Lower leg skin (tissue), 4 donors: ENCODE data around the gene APOL4. TPM values are rescaled to one million over a fixed set of nuclear protein-coding genes. Genes with fewer than 3 reads are reported as not detected.
"Not testable (repeated sequence)": the region's sequence is repeated elsewhere in the genome, so short reads cannot be mapped to it uniquely, and the experiment has no call there.

Experiments used
- DNase-seq, 2 donors: peaks; one replicate each; pipeline ENCODE4 v3.0.0-alpha.2; 2019; ENCODE audit warnings: low spot score in 2 of 2
- H3K4me3 ChIP-seq: fragments of 200-600 bp; sonication (generic); 2 replicates; pipeline ENCODE4 v1.5.1; 2017; ENCODE audit warnings: mild to moderate bottlenecking, low read depth; ENCODE audit not compliant: poor library complexity, severe bottlenecking
- CTCF ChIP-seq, 3 donors: fragments of 450-650 bp; IDR thresholded peaks; one replicate each; pipeline ENCODE4 v1.5.1; 2016; ENCODE audit warnings: antibody characterized with exemption in 3 of 3, mild to moderate bottlenecking in 3 of 3, moderate library complexity in 2 of 3
- POLR2A ChIP-seq, 2 donors: fragments of 450-650 bp; IDR thresholded peaks; one replicate each; pipeline ENCODE4 v1.6.1; 2016 to 2017; ENCODE audit warnings: antibody characterized with exemption in 2 of 2, mild to moderate bottlenecking in 1 of 2, moderate library complexity in 1 of 2
- WGBS, 2 donors: methylation state at CpG; one replicate each; pipeline ENCODE4 v1.1.5; 2018; 5-methylcytosine and 5-hydroxymethylcytosine counted together
- intact Hi-C: fragments of 100-400 bp; cut with DNase I; formaldehyde crosslinking; loops from one replicate; pipeline ENCODE4 v1.15.0; 2023; ENCODE audit warnings: low total_unique reads
- total RNA-seq, 4 donors: library from RNA; depleted of rRNA; stranded (reverse); fragments of >200 nt; gene quantifications; one replicate each; pipeline ENCODE4 v1.1.0, GENCODE V29; 2016

APOL4 gene
- total RNA-seq, 4 donors from 2014 or later: 3.3 to 5.4 (median 4.1) TPM

DNA sequence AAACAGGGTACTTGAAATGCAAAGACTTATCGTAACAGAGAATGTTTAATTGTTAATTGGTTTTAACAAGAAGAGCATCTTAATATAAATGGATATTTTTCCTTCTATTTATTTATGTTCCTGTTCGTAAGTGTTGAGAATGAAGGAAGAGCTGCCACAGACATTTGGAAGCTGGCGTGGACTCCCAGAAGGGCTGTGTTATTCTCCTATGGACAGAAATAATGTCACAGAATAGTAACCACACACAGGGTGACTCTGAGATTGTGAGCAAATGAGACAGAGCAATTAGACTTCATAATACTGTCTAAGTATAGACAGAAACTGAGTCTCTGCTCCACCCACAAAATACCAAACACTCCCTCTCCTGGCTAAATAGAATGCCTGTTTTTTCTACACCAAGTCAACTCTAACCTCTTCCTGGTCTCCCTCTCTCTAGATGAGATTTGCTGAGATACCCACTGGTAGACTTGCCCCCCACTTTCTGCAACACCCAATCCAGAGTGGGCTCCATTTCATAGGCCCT lies 47.1 kb downstream of the APOL4 start:
- intact Hi-C loops: no loop called here
- DNase-seq: no peak
- H3K4me3 ChIP-seq: no peak overlapping the region
- WGBS, 2 donors: 94% methylated on average over 3 of the region's 3 CpGs
- TF ChIP-seq CTCF (IDR thresholded peaks at IDR 0.05): no peak

DNA sequence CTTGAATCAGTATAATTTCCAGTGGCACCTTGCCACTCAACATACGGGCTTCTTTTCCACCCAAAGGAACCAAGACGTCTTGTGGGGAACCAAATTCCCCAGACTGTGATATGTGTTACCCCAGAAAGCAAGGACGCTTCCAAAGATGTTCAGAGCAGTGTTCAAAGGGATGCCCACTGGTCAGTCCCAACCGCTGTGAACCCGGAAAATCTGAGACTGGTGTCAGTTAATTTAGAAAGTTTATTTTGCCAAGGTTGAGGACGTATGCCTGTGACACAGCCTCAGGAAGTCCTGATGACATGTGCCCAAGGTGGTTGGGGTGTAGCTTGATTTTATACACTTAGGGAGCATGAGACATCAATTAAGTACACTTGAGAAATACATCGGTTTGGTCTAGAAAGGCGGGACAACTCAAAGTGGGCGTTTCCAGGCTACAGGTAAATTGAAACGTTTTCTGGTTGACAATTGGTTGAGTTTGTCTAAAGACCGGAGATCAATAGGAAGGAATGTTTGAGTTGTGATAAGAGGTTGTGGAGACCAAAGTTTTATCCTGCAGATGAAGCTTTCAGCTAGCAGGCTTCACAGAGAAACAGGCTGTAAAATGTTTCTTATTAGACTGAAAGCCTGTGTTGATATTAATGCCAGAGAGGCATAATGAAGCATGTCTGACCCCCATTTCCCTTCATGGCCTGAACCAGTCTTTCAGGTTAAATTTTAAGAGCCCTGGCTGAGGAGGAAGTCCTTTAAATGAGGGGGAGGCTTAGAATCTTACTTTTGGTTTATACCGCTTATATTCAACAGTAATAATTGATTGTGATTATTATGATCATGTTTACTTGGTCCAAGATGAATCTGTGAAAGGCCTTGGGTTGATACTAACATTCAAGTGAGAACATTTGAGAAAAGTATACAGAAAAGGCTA lies 47.8 kb downstream of the APOL4 start:
- peak in 1 of 2 donors; percentile 40 for DNase-seq

DNA sequence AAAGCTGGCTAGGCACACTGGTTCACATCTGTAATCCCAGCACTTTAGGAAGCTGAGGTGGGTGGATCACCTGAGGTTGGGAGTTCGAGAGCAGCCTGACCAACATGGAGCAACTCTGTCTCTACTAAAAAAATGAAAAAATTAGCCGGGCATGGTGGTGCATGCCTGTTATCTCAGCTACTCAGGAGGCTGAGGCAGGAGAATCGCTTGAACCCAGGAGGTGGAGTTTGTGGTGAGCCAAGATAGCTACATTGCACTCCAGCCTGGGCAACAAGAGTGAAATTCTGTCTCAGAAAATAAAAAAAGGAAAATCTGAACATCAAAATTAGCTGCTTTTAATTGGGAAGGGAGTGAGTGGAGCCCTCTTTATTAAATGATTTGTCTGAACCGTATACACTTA lies 48.8 kb downstream of the APOL4 start:
- DNase-seq: peak in 1 of 2 donors; percentile 46
- intact Hi-C loops, H3K4me3 ChIP-seq: not testable (repeated sequence)
- WGBS, 2 donors: 92 to 95% methylated on average over 4 of the region's 4 CpGs

More for the DNA sequence above, 47.8 kb downstream of the APOL4 start:
- H3K4me3 ChIP-seq: no peak overlapping the region
- 81 to 82% methylated on average over 12 of the region's 12 CpGs for WGBS, 2 donors
- intact Hi-C loops: no loop called here
- TF ChIP-seq CTCF (IDR thresholded peaks at IDR 0.05) (no peak), POLR2A (IDR thresholded peaks at IDR 0.05) (no peak)

- no peak for TF ChIP-seq POLR2A (IDR thresholded peaks at IDR 0.05)
- no peak for TF ChIP-seq CTCF (IDR thresholded peaks at IDR 0.05)
- no peak for DNase-seq
- intact Hi-C loops: no loop called here
- WGBS, 2 donors: 94 to 95% methylated on average over 3 of the region's 3 CpGs
- no peak overlapping the region for H3K4me3 ChIP-seq
These were observed 49.5 kb downstream of the APOL4 start for GRCh38 chr22:36152088-36152487.

- no peak overlapping the region for H3K4me3 ChIP-seq
- intact Hi-C loops: no loop called here
These were observed 50.5 kb downstream of the APOL4 start for GRCh38 chr22:36151006-36151595.

More at GRCh38 chr22:36151006-36151595, 50.5 kb downstream of the APOL4 start:
- 34 to 44% methylated on average over 3 of the region's 3 CpGs for WGBS, 2 donors
- peak; percentile 70 to 81 for DNase-seq
- TF ChIP-seq CTCF (IDR thresholded peaks at IDR 0.05) (no peak), POLR2A (IDR thresholded peaks at IDR 0.05) (no peak)
